Right lobe of liver (tissue), 6 donors: ENCODE measurements around the gene DCXR. TPM values are rescaled to one million over a fixed set of nuclear protein-coding genes. Genes with fewer than 3 reads are reported as not detected.

Source experiments
- ATAC-seq, 4 donors: fragments of 200-7000 bp; cut with Tn5 transposase; one replicate each; pipeline ENCODE4 v1.9.1; 2020; ENCODE audit warnings: mild to moderate bottlenecking in 4 of 4, moderate library complexity in 4 of 4
- DNase-seq, 3 donors: peaks; one replicate each; pipeline ENCODE4 v3.0.0-alpha.2; 2020
- H3K27ac ChIP-seq, 3 donors: fragments of 200-600 bp; one replicate each; pipeline ENCODE4 v1.8.0; 2022
- H3K27me3 ChIP-seq, 2 donors: fragments of 200-600 bp; one replicate each; pipeline ENCODE4 v1.8.0; 2022
- H3K36me3 ChIP-seq, 4 donors: fragments of 200-600 bp; sonication (generic) in 1 of 4; one replicate each; pipeline versions ENCODE4 v1.5.1 to v1.8.0; 2017 to 2022; ENCODE audit warnings: control low read depth in 1 of 4
- H3K4me1 ChIP-seq, 4 donors: fragments of 200-600 bp; sonication (generic) in 1 of 4; one replicate each; pipeline versions ENCODE4 v1.5.1 to v1.8.0; 2017 to 2022; ENCODE audit warnings: control low read depth in 1 of 4
- H3K4me3 ChIP-seq, 3 donors: fragments of 200-600 bp; one replicate each; pipeline ENCODE4 v1.8.0; 2022
- H3K9me3 ChIP-seq, 4 donors: fragments of 200-600 bp; sonication (generic) in 1 of 4; one replicate each; pipeline versions ENCODE4 v1.5.1 to v1.8.0; 2017 to 2022; ENCODE audit warnings: control low read depth in 1 of 4
- CTCF ChIP-seq, 4 donors: fragments of 200-600 bp in 3 of 4; fragments of 450-650 bp in 1 of 4; IDR thresholded peaks; one replicate each; pipeline versions ENCODE4 v1.5.1 to v1.8.0; 2016 to 2022; ENCODE audit warnings: antibody characterized with exemption in 4 of 4, mild to moderate bottlenecking in 2 of 4
- POLR2A ChIP-seq: fragments of 450-650 bp; IDR thresholded peaks from one replicate; pipeline ENCODE4 v1.6.1; 2017; ENCODE audit warnings: antibody characterized with exemption, mild to moderate bottlenecking
- WGBS: methylation state at CpG from one replicate; pipeline ENCODE4 v1.1.6; 2018; ENCODE audit warnings: low coverage, low lambda C conversion rate; ENCODE audit not compliant: insufficient coverage; ENCODE audit errors: missing lambda C conversion rate; 5-methylcytosine and 5-hydroxymethylcytosine counted together
- intact Hi-C, 2 donors: fragments of 100-400 bp; cut with DNase I; formaldehyde crosslinking; loops; one replicate each; pipeline versions ENCODE4 v1.11.2 to v1.14.1; 2022
- total RNA-seq, 6 experiments: library from RNA; depleted of rRNA in 2 of 6; stranded (reverse); fragments of >200 nt in 2 of 6; fragmentation: NEBNext Ultra II Directional in 3 of 6; extraction: Animal tissue kit (Norgen Biotek cat#: 25700) in 3 of 6; gene quantifications; one replicate each; pipeline versions ENCODE4 v1.1.0 to v1.2.4, GENCODE V29; 2016 to 2023
- donor health status: DM: no; HTN: yes; CAD: no.
- donor health status: DM: no; HTN: no; CAD: no.
- donor health status: DM: no; HTN: no; CAD: no.
- donor health status: DM: no; HTN: yes; CAD: no.
- donor health status: DM: no; HTN: yes; CAD: no.

Gene DCXR
- total RNA-seq, 6 experiments from 2014 or later: 389 to 1,607 (median 735) TPM

- DNase-seq (peak in 1 of 3 donors; percentile 54), ATAC-seq (peak in 1 of 4 donors; percentile 1)
- 84% methylated on average over 10 of the region's 31 CpGs for WGBS
- TF ChIP-seq POLR2A (no peak), CTCF (IDR thresholded peaks at IDR 0.05) (no peak)
- Histone ChIP-seq H3K27me3 (no peaks in the 10 kb centered on the region), H3K4me3 (peak overlapping the region in 1 of 3 donors; percentile 19), H3K27ac (peak overlapping the region in 1 of 3 donors; percentile 43), H3K36me3 (no peaks in the 10 kb centered on the region), H3K4me1 (peaks cover 0 to 21% (median 10%) of the 10 kb centered on the region in 4 donors), H3K9me3 (no peaks in the 10 kb centered on the region)
- intact Hi-C loops: no loop called here
These were observed 45.0 kb downstream of the DCXR start for GRCh38 chr17:81992306-81993102.

- peaks cover 0 to 21% (median 10%) of the 10 kb centered on the region in 4 donors for H3K4me1 ChIP-seq
- WGBS: no CpG with 5 or more reads among the region's 31 CpGs
- no peaks in the 10 kb centered on the region for H3K27me3 ChIP-seq
- no peaks in the 10 kb centered on the region for H3K9me3 ChIP-seq
- intact Hi-C loops: no loop called here
- peak overlapping the region in 1 of 3 donors; percentile 43 for H3K27ac ChIP-seq
- TF ChIP-seq CTCF (IDR thresholded peaks at IDR 0.05) (peak in 2 of 4 donors; percentile 7 to 16), POLR2A (peak; percentile 35)
- peaks cover 0 to under 1% (median 0%) of the 10 kb centered on the region in 4 donors for H3K36me3 ChIP-seq
- ATAC-seq: peak; percentile 90 to 94 (median 91)
- peak; percentile 87 to 95 (median 94) for DNase-seq
- H3K4me3 ChIP-seq: peak overlapping the region in 1 of 3 donors; percentile 19
These were observed 45.7 kb downstream of the DCXR start for GRCh38 chr17:81991684-81992305.

GRCh38 chr17:81990836-81991683, 46.4 kb downstream of the DCXR start:
- 56% methylated on average over 9 of the region's 25 CpGs for WGBS
- Histone ChIP-seq H3K4me1 (peaks cover 0 to 21% (median 10%) of the 10 kb centered on the region in 4 donors), H3K36me3 (peaks cover 0 to 8% (median 4%) of the 10 kb centered on the region in 4 donors), H3K27me3 (no peaks in the 10 kb centered on the region), H3K4me3 (no peak overlapping the region), H3K27ac (peak overlapping the region in 1 of 3 donors; percentile 43), H3K9me3 (no peaks in the 10 kb centered on the region)
- no peak for TF ChIP-seq CTCF (IDR thresholded peaks at IDR 0.05)
- no peak for TF ChIP-seq POLR2A
- ATAC-seq (no peak), DNase-seq (peak in 2 of 3 donors; percentile 48 to 52)
- intact Hi-C loops: no loop called here

- no peak for TF ChIP-seq CTCF (IDR thresholded peaks at IDR 0.05)
- no peak for TF ChIP-seq POLR2A
- Histone ChIP-seq H3K4me1 (peaks cover 0 to 21% (median 6%) of the 10 kb centered on the region in 4 donors), H3K4me3 (no peak overlapping the region), H3K9me3 (no peaks in the 10 kb centered on the region), H3K36me3 (peaks cover 0 to 30% (median 11%) of the 10 kb centered on the region in 4 donors), H3K27ac (no peak overlapping the region), H3K27me3 (no peaks in the 10 kb centered on the region)
- ATAC-seq (no peak), DNase-seq (no peak)
- WGBS: 91% methylated on average over 16 of the region's 26 CpGs
- intact Hi-C loops: no loop called here
These were observed 50.2 kb downstream of the DCXR start for GRCh38 chr17:81987161-81987770.
